Fibroblast of skin of scalp (primary cell): ENCODE measurements around the gene SOX14.

Experiments used
- DNase-seq: peaks from one replicate; pipeline ENCODE4 v3.0.0-alpha.2; 2013

The SOX14 gene

GRCh38 chr3:137768361-137769321, 4.5 kb downstream of the SOX14 start:
- no peak for DNase-seq

DNA sequence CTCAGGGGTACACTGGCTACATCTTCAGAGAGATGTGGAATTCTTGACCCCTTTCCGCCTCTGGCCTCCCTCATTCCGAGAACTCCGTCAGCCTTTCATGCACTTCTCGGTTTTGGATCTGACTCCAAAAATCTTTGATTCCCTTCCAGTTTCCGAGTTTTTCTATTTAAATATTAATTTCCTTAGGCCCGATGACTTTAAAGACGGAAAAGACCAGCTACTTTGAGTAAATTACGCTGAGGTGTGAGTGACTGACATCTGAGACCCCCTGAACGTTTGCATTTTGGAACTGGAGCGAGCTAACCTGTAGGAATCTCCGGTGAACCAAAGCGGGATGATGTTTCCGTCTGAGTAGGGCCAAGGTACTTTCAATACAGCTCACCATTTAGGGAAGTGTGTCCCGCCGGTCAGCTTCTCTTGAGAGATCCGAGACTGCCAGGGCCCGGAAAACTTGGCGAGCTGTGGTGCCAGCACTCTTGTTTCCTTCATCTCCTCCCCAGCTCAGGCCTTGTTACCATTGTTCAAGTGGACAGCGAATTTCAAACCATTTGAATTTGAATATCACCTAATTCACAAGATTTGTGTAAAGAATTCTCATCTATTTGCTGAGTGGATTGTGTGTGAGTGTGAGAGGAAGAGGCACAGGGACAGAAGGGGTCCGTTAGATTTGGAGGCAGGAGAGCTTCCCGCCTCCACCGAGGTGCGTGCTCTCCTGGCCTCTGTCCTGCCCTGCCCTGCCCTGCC, 5.4 kb downstream of the SOX14 start:
- no peak for DNase-seq

- no peak for DNase-seq
Observed at GRCh38 chr3:137770066-137770834, 6.1 kb downstream of the SOX14 start.

DNA sequence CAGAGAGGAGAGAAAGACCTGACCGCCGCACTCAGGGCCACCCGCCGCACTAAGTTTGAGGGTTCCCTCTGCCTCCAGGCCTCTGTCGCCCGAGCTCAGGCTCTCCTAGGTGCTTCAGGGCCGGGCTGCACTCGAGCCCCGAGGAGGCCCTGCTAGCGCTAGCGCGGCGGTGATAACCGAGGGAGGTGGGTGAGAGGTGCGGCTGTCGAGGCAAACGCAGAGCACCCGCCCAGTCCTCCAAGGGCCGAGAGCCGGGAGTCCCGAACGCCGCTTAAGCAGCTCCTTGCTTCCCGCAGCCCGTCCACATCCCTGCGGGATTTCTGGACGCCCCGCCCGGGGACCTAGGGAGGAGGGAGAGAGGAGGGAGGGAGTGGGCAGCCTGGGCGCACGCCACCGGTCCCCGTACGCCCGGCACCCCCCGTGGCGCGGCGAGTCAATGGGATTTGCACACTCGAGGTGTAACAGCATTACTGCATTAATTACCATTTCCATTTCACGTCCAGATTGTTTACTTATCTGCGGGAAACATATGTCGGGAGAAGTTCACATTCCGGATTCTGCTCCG, 6.8 kb downstream of the SOX14 start:
- no peak for DNase-seq

- no peak for DNase-seq
Observed at GRCh38 chr3:137771401-137772213, 7.5 kb downstream of the SOX14 start.

DNA sequence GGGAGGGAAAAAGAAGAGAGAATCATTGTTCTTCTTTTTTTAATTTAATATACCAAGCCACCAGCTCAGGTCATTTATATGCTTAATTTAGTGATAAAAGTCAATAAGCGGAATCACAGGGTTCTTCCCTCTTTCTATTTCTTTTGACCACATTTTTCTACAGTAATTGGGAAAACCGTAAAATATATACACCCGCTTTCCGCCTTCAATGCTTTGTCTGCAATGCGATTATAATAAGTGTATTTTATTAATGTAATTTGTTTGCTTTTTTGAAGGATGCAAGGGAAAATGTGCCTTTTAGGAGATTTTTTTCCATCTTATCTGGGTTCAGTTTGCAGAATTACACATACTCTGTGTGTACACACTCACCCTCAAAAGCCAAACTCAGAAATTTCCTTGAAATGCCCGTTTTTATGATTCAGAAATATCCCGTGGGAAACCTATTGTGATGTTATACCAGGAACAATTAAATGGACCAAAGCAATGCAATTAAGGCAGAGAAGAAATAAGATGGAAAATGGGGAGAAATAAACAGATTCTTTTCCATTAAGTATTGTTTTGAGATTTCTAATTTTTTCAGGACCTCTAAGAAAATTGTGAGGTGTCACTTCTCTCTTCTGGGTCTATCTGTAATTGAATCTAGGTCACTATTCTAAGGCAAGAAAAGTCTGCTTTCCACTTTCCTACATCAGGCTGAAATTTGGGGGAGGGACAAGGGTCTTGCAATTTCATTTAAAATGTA, 8.3 kb downstream of the SOX14 start:
- DNase-seq, result no peak

GRCh38 chr3:137778941-137779340, 14.8 kb downstream of the SOX14 start:
- DNase-seq, result no peak

DNA sequence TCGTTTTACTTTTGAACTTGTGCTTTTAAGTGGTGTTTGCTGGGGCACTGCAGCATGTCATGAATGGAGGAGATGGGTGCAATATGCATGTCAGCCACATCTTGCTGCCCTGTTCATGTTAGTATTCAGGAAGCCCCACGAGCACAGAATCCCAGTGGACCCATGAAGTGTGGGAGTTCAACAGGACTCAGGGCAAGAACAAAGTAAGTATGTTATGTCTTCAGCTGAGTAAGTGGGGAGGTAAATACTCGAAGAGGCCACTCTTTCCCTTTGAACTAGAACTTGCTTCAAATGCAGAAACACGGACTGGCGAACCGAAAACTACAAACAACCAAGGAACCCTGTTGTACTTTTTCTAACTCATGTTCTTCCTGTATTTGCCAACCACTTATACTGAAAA, 23.4 kb downstream of the SOX14 start:
- DNase-seq, result no peak

DNA sequence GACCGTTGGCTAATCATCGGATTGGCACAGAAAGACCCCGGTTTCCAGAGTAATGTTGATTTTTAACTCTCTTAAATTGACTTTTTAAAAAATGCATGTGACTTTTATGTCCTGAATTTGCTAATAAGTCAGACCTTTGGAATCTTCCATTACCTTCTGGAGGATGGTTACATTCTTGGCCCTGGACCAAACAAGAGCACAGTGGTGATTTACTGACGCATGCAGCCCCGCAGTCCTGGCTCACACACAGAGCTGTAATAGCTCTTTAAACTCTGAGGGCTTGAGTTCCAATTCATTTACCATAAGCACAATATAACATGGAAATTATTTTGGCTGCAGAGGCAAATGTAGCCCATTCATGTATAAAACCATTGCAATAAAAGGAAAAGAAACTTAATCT, 25.1 kb downstream of the SOX14 start:
- DNase-seq, result no peak

- DNase-seq, result peak; percentile 14
Observed at GRCh38 chr3:137792626-137793271, 28.6 kb downstream of the SOX14 start.

DNA sequence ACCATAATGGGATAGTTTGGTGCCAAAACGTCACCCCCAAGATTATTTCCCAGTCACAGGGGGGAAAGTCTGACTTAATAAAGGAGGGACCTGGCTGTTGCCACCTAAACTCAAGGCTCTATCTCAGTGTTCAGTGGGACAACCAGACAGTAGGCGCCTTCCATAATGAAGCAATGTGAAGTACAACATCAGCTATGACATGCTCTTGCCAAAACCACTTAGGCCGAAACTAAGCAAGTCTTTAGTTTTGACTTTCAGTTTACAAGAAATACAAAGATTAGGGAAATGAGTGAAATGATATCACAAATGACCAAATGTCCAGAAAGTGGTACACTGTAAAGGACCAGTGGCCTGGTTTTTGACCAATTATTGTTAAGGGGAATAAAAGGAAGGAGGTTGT, 32.9 kb downstream of the SOX14 start:
- DNase-seq, result no peak

GRCh38 chr3:137803215-137803614, 39.1 kb downstream of the SOX14 start:
- DNase-seq, result no peak

- no peak for DNase-seq
Observed at GRCh38 chr3:137807998-137808397, 43.9 kb downstream of the SOX14 start.

DNA sequence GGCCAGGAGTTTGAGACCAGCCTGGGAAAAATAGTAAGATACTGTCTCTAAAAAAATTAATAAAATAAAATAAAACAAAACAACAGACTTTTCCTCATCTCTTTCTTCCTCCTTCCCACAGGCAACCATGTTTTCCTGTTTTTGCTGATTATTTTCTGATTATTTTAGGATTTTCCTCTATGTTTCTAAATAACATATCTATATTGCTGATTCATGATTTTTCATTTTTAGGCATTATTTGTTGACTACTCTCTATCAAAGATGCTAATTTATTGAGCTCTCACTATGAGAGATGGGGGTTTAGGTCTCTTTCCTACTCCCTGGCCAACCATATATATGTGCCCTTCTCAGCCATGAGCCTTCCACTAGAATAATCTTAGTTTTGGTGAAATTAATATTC, 45.4 kb downstream of the SOX14 start:
- no peak for DNase-seq

GRCh38 chr3:137812023-137812422, 47.9 kb downstream of the SOX14 start:
- no peak for DNase-seq

- no peak for DNase-seq
Observed at GRCh38 chr3:137815251-137815650, 51.1 kb downstream of the SOX14 start.
